Mesothelial cell of epicardium (in vitro differentiated cells): ENCODE results near the gene SERPINI2. TPM values are rescaled to one million over a fixed set of nuclear protein-coding genes. Genes with fewer than 3 reads are reported as not detected.

Experiments
- DNase-seq, 2 experiments: peaks; one replicate each; pipeline ENCODE4 v3.0.0; 2021; ENCODE audit warnings: low spot score in 2 of 2; ENCODE audit not compliant: unreplicated experiment in 2 of 2
- H3K27ac Mint-ChIP-seq: 2 replicates; pipeline ENCODE4 v1.8.0; 2021; ENCODE audit warnings: mixed read lengths
- H3K27me3 Mint-ChIP-seq: 2 replicates; pipeline ENCODE4 v1.8.0; 2021; ENCODE audit warnings: low read depth, mixed read lengths
- H3K36me3 Mint-ChIP-seq: 2 replicates; pipeline ENCODE4 v1.8.0; 2021; ENCODE audit warnings: mixed read lengths
- H3K4me1 Mint-ChIP-seq: 2 replicates; pipeline ENCODE4 v1.8.0; 2021; ENCODE audit warnings: mixed read lengths
- H3K4me3 Mint-ChIP-seq: 2 replicates; pipeline ENCODE4 v1.8.0; 2021; ENCODE audit warnings: mild to moderate bottlenecking, moderate library complexity, mixed read lengths
- H3K9me3 Mint-ChIP-seq: 2 replicates; pipeline ENCODE4 v1.8.0; 2021; ENCODE audit warnings: mixed read lengths
- CTCF ChIP-seq: fragments of 200-600 bp; sonication (generic); IDR thresholded peaks from one replicate; pipeline ENCODE4 v1.5.0; 2021; ENCODE audit warnings: antibody characterized with exemption; ENCODE audit not compliant: unreplicated experiment
- total RNA-seq: library from RNA; stranded (reverse); gene quantifications from 3 replicates; pipeline ENCODE4 v1.2.1, GENCODE V29; 2021

Gene SERPINI2
- total RNA-seq, 1 donor from 2014 or later = not detected

DNA sequence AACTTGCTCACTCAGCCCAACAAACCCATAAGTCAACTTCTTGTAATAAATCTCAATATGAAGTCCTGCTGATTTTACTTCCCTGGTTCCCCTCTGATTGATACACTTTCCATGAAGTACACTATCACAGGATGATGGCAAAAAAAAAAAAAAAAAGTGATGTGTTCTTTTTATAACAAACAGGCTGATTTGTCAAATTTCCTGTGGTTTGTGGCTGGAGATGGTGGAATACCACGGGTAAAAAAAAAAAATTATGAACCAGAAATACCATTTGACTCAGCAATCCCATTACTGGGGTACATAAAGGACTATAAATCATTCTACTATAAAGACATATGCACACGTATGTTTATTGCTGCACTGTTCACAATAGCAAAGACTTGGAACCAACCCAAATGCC, 10.7 kb upstream of the SERPINI2 start:
- H3K27me3 Mint-ChIP-seq = no peaks in the 10 kb centered on the region
- H3K36me3 Mint-ChIP-seq = no peaks in the 10 kb centered on the region

GRCh38 chr3:167483708-167484475, 10.1 kb upstream of the SERPINI2 start:
- H3K4me3 Mint-ChIP-seq = no peak overlapping the region
- H3K27ac Mint-ChIP-seq = no peak overlapping the region
- no peak for TF ChIP-seq CTCF
- no peaks in the 10 kb centered on the region for H3K36me3 Mint-ChIP-seq
- no peaks in the 10 kb centered on the region for H3K4me1 Mint-ChIP-seq
- peaks cover 20% of the 10 kb centered on the region for H3K9me3 Mint-ChIP-seq
- DNase-seq = no peak
- no peaks in the 10 kb centered on the region for H3K27me3 Mint-ChIP-seq

More for the DNA sequence above, 10.7 kb upstream of the SERPINI2 start:
- H3K4me3 Mint-ChIP-seq = no peak overlapping the region
- H3K4me1 Mint-ChIP-seq = no peaks in the 10 kb centered on the region
- TF ChIP-seq CTCF = no peak
- peaks cover 20% of the 10 kb centered on the region for H3K9me3 Mint-ChIP-seq
- no peak for DNase-seq
- H3K27ac Mint-ChIP-seq = no peak overlapping the region

DNA sequence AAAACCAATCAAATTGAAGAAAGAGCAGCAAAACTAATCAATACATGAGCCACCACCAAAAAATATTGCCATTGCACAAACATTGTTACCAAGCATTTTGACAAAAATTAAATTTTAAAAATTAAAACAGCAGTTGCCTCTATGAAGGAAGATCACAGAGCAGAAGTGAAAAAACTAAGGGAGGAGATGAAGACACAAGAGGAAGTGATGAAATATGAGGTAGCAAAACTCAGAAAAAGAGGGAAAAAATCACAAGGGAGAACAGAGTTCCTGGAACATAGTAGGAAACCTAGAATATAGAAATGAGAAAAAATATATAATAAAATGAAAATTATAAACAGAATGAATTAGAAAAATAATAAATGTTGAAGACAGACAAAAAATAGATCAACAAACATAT, 7.3 kb upstream of the SERPINI2 start:
- peaks cover 7% of the 10 kb centered on the region for H3K9me3 Mint-ChIP-seq
- H3K27me3 Mint-ChIP-seq = no peaks in the 10 kb centered on the region
- no peak for TF ChIP-seq CTCF
- no peak for DNase-seq
- H3K4me3 Mint-ChIP-seq = no peak overlapping the region
- no peaks in the 10 kb centered on the region for H3K36me3 Mint-ChIP-seq
- H3K4me1 Mint-ChIP-seq = no peaks in the 10 kb centered on the region
- H3K27ac Mint-ChIP-seq = no peak overlapping the region

DNA sequence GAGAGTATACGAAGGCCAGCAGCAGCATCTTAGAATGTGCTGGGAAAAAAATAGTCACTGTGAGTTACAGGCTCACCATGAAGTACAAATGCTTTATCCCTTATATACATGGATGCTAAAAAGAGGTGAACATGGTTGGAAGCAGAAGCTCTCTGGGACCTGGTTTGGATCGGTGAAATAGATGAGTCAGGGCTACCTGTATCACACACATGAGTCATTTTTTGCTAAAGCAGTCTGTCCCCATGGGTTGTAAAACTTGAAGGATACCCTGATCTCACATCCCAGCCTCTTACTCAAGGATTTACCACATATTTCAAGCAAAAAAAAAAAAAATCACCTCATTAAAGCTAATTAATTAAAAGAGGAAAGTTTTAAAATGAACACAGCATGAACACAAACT, 6.9 kb upstream of the SERPINI2 start:
- Mint-ChIP-seq H3K4me1 (no peaks in the 10 kb centered on the region), H3K4me3 (no peak overlapping the region), H3K27me3 (no peaks in the 10 kb centered on the region), H3K36me3 (no peaks in the 10 kb centered on the region), H3K9me3 (peaks cover 3% of the 10 kb centered on the region), H3K27ac (no peak overlapping the region)
- DNase-seq = no peak
- no peak for TF ChIP-seq CTCF

DNA sequence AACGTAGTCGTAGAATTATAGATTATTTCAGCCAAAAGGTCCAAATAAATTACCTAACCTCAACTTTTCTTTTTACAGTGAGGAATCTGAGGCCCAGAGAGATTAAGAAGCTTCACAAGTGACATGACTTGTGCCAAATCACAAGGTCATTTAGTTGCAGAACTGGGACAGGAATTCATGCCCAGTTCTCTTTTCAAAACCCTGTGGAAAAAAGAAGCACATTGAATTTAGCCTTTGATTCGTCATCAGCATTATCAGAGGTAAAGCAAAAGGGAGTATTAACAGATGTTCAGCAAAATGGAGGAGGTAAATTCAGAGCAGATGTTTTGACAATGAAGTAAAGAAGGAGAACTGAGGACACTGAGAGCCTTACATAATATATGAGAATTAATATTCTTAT, 4.5 kb downstream of the SERPINI2 start:
- TF ChIP-seq CTCF = no peak

More for the DNA sequence above, 4.5 kb downstream of the SERPINI2 start:
- Mint-ChIP-seq H3K27ac (no peak overlapping the region), H3K4me3 (no peak overlapping the region), H3K4me1 (peaks cover 2% of the 10 kb centered on the region), H3K36me3 (no peaks in the 10 kb centered on the region), H3K27me3 (no peaks in the 10 kb centered on the region), H3K9me3 (no peaks in the 10 kb centered on the region)
- DNase-seq = no peak
